ENCODE results near the gene ISL2.
"Not testable (repeated sequence)": the region's sequence is repeated elsewhere in the genome, so short reads cannot be mapped to it uniquely, and the experiment has no call there.

ISL2 gene

DNA sequence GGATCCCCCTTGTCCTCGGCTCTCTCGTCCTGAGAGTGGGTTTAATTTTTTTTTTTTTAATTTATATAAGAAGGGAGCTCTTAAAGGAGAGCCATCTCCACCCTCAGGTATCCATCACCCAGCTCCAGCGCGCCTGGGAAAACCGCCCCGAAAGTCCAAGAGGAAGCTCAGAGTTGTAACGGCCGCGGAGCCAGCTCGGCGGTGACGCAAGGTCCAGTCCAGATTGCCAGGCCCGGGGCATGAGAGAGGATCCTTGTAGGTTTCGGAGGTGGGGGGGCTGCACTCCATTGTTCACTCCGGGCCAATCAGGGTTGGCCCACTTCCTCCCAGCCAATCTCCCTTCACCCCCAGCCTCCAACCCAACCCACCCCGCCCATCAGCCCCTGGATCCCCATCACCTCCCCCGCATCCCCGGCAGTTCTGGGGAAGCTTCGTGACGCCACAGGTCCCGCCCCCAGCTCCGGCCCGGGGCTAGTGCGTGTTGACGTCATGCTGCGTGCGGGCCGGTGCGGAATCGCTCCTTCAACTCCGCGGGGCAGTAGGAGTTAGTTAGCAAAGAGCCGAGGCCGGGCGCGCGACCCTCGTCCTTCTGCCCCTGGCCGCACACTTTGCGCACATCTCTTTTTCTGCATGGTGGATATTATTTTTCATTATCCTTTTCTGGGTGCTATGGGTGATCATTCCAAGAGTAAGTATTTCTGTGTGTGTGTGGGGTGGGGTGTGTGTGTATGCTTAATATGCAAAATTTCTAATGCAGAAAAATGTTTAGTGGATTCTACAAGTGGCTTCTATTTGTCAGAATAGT is at the start of gene ISL2:
Gene ISL2, plus strand, starts transcription at position 520 of the 805 bp plus-strand sequence. Its CDS starts 111 bp downstream, at position 631.
- peak; percentile 99 for DNase-seq (ENCODE audit: low read depth)

GRCh38 chr15:76289582-76289981 is 47.0 kb upstream of the ISL2 start:
- DNase-seq (ENCODE audit: low read depth) = no peak

GRCh38 chr15:76293361-76293760 is 43.2 kb upstream of the ISL2 start:
- DNase-seq (ENCODE audit: low read depth) = peak; percentile 55

DNA sequence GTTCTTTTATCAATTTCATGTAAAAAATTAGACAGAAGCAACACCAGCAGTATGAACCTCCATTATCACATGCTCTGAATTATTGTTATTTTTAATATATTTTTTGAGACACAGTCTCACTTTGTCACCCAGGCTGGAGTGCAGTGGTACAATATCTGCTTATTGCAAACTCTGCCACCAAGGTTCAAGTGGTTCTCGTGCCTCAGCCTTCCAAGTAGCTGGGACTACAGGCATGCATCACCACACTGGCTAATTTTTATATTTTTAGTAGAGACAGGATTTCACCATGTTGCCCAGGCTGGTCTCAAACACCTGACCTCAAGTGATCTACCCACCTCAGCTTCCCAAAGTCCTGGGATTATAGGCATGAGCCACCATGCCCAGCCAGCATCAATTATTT is 42.1 kb upstream of the ISL2 start:
- not testable (repeated sequence) for DNase-seq (ENCODE audit: low read depth)

- DNase-seq (ENCODE audit: low read depth) = no peak
These were observed 39.7 kb upstream of the ISL2 start for GRCh38 chr15:76296849-76297248.

DNA sequence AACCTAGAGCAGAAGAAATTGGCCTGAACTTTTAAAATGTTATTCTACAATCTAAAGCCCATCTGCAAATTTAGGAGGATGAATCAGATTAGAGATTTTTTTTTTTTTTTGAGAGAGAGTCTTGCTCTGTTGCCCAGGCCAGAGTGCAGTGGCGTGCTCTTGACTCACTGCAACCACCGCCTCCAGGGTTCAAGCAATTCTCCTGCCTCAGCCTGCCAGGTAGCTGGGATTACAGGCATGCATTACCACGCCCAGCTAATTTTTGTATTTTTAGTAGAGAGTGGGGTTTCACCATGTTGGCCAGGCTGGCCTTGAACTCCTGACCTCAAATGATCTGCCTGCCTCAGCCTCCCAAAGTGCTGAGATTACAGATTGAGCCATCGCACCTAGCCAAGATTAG is 38.6 kb upstream of the ISL2 start:
- DNase-seq (ENCODE audit: low read depth) = not testable (repeated sequence)

- no peak for DNase-seq (ENCODE audit: low read depth)
These were observed 37.6 kb upstream of the ISL2 start for GRCh38 chr15:76298986-76299385.

- DNase-seq (ENCODE audit: low read depth) = no peak
These were observed 36.8 kb upstream of the ISL2 start for GRCh38 chr15:76299786-76300185.

DNA sequence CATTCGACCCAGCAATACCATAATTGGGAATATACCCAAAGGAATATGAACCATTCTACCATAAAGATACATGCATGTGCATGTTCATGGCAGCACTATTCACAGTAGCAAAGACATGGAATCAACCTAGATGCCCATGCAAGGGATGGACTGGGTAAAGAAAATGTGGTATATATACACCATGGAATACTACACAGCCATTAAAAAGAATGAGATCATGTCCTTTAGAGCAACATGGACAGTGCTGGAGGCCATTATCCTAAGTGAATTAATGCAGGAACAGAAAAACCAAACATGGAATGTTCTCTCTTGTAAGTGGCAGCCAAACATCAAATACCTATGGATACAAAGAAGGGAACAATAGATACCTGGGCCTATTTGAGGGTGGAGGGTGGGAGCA is 32.7 kb upstream of the ISL2 start:
- no peak for DNase-seq (ENCODE audit: low read depth)

GRCh38 chr15:76309601-76310330 is 26.8 kb upstream of the ISL2 start:
- peak; percentile 51 for DNase-seq (ENCODE audit: low read depth)

GRCh38 chr15:76310475-76311099 is 26.0 kb upstream of the ISL2 start:
- peak; percentile 43 for DNase-seq (ENCODE audit: low read depth)

GRCh38 chr15:76311100-76311953 is 25.2 kb upstream of the ISL2 start, which contains the start of gene ETFA:
Gene ETFA (minus strand): TSS chr15:76311469. CDS start chr15:76311388, 81 bp downstream.
- DNase-seq (ENCODE audit: low read depth) = peak; percentile 95

- DNase-seq (ENCODE audit: low read depth) = peak; percentile 79
These were observed 23.9 kb upstream of the ISL2 start for GRCh38 chr15:76312540-76313174.

DNA sequence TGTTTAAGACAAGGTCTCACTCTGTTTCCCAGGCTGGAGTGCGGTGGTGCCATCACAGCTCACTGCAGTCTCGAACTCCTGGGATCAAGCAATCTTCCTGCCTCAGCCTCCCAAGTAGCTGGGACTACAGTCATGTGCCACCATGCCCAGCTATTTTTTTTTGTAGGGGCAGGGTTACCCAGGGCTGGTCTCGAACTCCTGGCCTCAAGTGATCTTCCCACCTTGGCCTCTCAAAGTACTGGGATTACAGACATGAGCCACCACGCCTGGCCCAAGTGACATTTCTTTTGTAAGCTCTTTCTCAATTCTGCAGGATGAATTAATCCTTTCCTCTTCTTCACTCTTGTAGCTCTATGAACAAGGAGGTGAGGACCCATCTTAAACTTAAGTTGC is 23.4 kb upstream of the ISL2 start:
- not testable (repeated sequence) for DNase-seq (ENCODE audit: low read depth)

DNA sequence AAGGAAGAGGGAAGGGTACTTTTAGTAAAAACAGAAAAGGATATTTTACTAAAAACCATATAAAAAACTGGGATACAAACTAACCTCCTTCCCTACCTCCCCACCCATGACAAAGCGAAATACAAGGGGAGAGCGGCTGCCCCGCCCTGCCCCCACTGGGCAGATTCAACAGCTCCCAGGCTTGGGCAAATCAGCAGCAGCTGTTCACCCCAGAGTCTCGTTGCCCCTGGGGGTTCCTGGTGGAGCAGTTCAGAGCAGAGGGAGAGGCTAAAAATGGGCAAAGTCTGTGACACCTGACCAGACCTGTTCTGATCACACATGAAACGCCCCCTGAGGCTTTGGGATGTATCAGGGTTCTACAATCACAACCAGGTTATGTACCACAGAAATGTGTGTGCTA is 22.8 kb upstream of the ISL2 start:
- DNase-seq (ENCODE audit: low read depth) = no peak

- DNase-seq (ENCODE audit: low read depth) = no peak
These were observed 16.6 kb upstream of the ISL2 start for GRCh38 chr15:76320012-76320411.

DNA sequence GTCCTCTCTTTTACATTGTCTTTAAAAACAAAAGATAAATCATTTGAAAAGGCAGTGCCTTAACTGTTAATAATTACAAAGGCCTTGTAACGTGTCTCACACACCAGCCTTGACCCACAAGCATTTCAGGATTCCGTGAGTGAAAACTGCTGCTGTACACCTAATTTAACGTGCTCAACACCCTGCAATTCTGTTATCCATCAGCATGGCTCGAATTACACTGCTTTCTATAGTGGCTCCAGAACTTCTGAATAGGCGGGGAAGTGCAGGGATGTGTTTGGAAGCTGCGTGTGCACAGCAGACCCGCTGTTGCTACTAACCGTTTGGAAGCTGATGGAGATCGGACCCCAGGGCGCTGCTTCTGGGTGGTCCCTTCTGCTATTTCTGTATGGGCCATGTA is 15.4 kb upstream of the ISL2 start:
- DNase-seq (ENCODE audit: low read depth) = no peak

GRCh38 chr15:76321602-76322001 is 15.0 kb upstream of the ISL2 start:
- DNase-seq (ENCODE audit: low read depth) = no peak

GRCh38 chr15:76324066-76324465 is 12.5 kb upstream of the ISL2 start:
- DNase-seq (ENCODE audit: low read depth) = peak; percentile 40

- DNase-seq (ENCODE audit: low read depth) = no peak
These were observed 10.9 kb upstream of the ISL2 start for GRCh38 chr15:76325704-76326103.

Data from EH (cell line).